ENCODE data around the gene H2BK1. TPM values are rescaled to one million over a fixed set of nuclear protein-coding genes. Genes with fewer than 3 reads are reported as not detected.

The H2BK1 gene
- total RNA-seq, 6 donors from 2014 or later, result not detected

DNA sequence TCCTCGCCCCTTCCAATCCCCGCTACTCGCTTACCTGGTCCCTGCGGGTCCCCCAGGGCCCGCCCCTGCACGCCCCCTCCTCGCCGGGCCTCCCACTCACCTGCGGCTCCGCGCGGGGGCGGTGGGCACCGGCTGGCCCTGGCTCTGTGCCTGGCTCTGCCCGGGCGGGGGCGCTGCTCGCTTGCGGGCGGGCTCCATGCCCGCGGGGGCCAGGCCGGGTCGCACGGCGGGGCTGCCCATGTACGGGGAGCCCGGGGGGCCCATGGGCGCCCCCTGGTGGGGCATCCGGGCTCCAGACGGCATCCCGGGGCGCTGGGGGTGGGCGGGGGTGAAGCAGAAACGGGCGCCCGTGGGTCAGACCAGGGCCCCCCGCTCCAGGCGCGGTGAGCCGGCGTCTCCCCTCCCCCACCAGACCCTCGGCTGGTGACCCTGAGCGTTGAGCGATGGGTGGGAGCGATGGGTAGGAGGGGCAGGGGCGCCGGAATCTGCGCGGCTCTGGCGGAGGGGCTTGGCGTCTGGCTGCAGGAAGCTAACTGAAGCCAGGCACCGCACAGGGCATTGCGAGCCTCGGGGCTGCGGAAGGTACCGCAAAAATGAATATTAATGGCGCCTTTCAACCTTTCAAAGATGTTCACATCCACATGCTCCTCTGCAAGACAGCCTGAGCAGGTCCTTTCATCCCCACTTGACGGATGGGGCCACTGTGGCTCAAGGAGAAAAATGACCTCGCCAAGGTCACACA is 35.2 kb upstream of the H2BK1 start:
- ATAC-seq (ENCODE audit: low FRiP score in 2 of 2) (peak in 1 of 2 donors; percentile 56), DNase-seq (peak; percentile 50 to 92)
- peaks cover 54 to 76% (median 63%) of the 10 kb centered on the region in 4 donors for H3K4me1 ChIP-seq
- H3K27ac ChIP-seq, result peak overlapping the region in 1 of 4 donors; percentile 26
- peaks cover 3 to 16% (median 4%) of the 10 kb centered on the region in 4 donors for H3K36me3 ChIP-seq
- TF ChIP-seq, protein P1, sequence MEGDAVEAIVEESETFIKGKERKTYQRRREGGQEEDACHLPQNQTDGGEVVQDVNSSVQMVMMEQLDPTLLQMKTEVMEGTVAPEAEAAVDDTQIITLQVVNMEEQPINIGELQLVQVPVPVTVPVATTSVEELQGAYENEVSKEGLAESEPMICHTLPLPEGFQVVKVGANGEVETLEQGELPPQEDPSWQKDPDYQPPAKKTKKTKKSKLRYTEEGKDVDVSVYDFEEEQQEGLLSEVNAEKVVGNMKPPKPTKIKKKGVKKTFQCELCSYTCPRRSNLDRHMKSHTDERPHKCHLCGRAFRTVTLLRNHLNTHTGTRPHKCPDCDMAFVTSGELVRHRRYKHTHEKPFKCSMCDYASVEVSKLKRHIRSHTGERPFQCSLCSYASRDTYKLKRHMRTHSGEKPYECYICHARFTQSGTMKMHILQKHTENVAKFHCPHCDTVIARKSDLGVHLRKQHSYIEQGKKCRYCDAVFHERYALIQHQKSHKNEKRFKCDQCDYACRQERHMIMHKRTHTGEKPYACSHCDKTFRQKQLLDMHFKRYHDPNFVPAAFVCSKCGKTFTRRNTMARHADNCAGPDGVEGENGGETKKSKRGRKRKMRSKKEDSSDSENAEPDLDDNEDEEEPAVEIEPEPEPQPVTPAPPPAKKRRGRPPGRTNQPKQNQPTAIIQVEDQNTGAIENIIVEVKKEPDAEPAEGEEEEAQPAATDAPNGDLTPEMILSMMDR (IDR thresholded peaks at IDR 0.05), result peak; percentile 24 to 78 (median 62)
- no peak for TF ChIP-seq POLR2A (IDR thresholded peaks at IDR 0.05)
- no peaks in the 10 kb centered on the region for H3K9me3 ChIP-seq
- H3K27me3 ChIP-seq, result peaks cover 0 to 13% (median 6%) of the 10 kb centered on the region in 4 donors
- 5 to 22% methylated on average over 3 to 43 of the region's 60 CpGs for WGBS, 2 donors
- H3K4me3 ChIP-seq, result peak overlapping the region; percentile 13 to 43 (median 36)

DNA sequence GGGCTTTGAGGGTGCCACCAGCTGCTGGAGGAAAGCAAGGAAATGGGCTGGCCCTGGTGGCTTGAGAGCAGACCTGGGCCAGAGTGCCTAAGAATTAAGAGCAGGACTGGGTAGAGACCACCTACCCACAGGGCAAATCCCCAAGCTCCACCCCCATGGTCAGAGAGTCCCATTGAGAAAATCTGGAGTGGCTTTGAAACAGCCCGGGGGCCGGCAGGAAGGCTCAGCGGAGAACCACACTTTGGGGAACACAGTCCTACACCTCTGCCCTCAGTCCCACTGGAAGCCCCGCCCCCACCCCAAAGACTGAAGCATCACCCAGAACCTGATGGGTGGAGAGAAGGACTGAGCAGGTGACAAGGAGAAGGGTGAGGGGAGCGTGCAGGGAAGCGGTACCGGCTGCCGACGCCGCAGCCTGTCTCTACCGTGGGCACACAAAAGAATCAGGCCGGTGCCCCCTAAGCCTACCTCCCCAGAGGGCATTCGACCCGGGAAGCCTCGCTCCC is 34.6 kb upstream of the H2BK1 start:
- Histone ChIP-seq H3K27me3 (peaks cover 0 to 13% (median 6%) of the 10 kb centered on the region in 4 donors), H3K9me3 (no peaks in the 10 kb centered on the region), H3K4me3 (peak overlapping the region in 3 of 4 donors; percentile 35 to 43 (median 38)), H3K27ac (peak overlapping the region in 1 of 4 donors; percentile 26), H3K4me1 (peaks cover 47 to 71% (median 58%) of the 10 kb centered on the region in 4 donors), H3K36me3 (peaks cover 3 to 22% (median 6%) of the 10 kb centered on the region in 4 donors)
- WGBS, 2 donors, result 0 to 10% methylated on average over 1 to 15 of the region's 15 CpGs
- TF ChIP-seq EP300 (IDR thresholded peaks at IDR 0.05) (no peak), POLR2A (IDR thresholded peaks at IDR 0.05) (no peak), POLR2AphosphoS5 (IDR thresholded peaks at IDR 0.05) (no peak)
- TF ChIP-seq, protein P1 (IDR thresholded peaks at IDR 0.05), result no peak
- ATAC-seq (ENCODE audit: low FRiP score in 2 of 2) (no peak), DNase-seq (no peak)

DNA sequence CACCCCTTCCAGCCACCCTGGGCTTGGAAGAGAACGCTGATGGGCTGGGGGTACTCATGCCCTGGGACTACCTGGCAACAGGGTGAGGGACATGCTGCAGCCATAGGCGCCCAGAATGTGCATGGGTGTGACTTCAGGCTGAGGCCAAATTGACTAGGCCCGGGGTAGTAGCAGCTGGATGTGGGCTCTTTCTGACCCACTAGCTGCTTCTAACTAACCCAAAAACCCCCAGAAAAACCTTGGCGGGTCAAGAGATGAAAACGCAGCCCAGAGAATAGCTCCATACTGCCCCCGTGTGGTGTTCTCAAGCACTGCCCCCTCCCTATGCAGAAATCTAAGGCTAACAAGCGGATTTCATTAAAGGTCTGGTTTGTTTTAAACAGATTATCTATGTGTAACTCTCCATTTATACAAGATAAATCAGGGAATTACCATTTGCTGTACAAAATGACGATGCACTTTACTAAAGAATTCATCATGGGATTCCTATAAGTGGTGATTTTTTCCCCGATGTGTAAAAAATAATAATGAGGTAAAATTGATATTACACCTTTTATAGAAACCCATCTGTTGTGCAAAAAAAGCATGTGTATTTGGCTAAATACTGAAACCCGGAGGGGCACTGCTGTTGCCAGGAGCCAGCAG is 34.0 kb upstream of the H2BK1 start:
- ATAC-seq (ENCODE audit: low FRiP score in 2 of 2) (peak in 1 of 2 donors; percentile 42), DNase-seq (peak in 1 of 2 donors; percentile 48)
- Histone ChIP-seq H3K4me3 (no peak overlapping the region), H3K36me3 (peaks cover 6 to 28% (median 11%) of the 10 kb centered on the region in 4 donors), H3K4me1 (peaks cover 42 to 65% (median 52%) of the 10 kb centered on the region in 4 donors), H3K27me3 (peaks cover 0 to 13% (median 6%) of the 10 kb centered on the region in 4 donors), H3K9me3 (no peaks in the 10 kb centered on the region), H3K27ac (no peak overlapping the region)
- TF ChIP-seq POLR2AphosphoS5 (IDR thresholded peaks at IDR 0.05), result no peak
- TF ChIP-seq EP300 (IDR thresholded peaks at IDR 0.05), result no peak
- TF ChIP-seq POLR2A (IDR thresholded peaks at IDR 0.05), result no peak
- TF ChIP-seq, protein P1 (IDR thresholded peaks at IDR 0.05), result peak; percentile 53 to 90 (median 68)
- WGBS, 2 donors, result 22 to 30% methylated on average over 7 to 10 of the region's 10 CpGs

- Histone ChIP-seq H3K27ac (no peak overlapping the region), H3K4me1 (peaks cover 40 to 58% (median 49%) of the 10 kb centered on the region in 4 donors)
- DNase-seq, result no peak
Observed at GRCh38 chr7:151243408-151244195, 33.3 kb upstream of the H2BK1 start.

More at GRCh38 chr7:151243408-151244195, 33.3 kb upstream of the H2BK1 start:
- H3K27me3 ChIP-seq, result peaks cover 0 to 13% (median 6%) of the 10 kb centered on the region in 4 donors
- peaks cover 13 to 35% (median 19%) of the 10 kb centered on the region in 4 donors for H3K36me3 ChIP-seq
- WGBS, 2 donors, result 41 to 53% methylated on average over 13 to 17 of the region's 17 CpGs
- no peaks in the 10 kb centered on the region for H3K9me3 ChIP-seq
- TF ChIP-seq POLR2AphosphoS5 (IDR thresholded peaks at IDR 0.05) (no peak), POLR2A (IDR thresholded peaks at IDR 0.05) (no peak), EP300 (IDR thresholded peaks at IDR 0.05) (no peak)
- TF ChIP-seq, protein P1 (IDR thresholded peaks at IDR 0.05), result no peak
- H3K4me3 ChIP-seq, result peak overlapping the region in 3 of 4 donors; percentile 14 to 28 (median 25)
- no peak for ATAC-seq (ENCODE audit: low FRiP score in 2 of 2)

All from upper lobe of left lung (tissue), 6 donors.